Panc1 (cell line): Measurements from ENCODE around the gene NGEF. TPM values are rescaled to one million over a fixed set of nuclear protein-coding genes. Genes with fewer than 3 reads are reported as not detected.

ENCODE experiments used
- ATAC-seq: fragments of 200-7000 bp; cut with Tn5 transposase; 2 replicates; pipeline ENCODE4 v1.9.1; 2020; ENCODE audit warnings: mild to moderate bottlenecking, moderate library complexity
- BruUV-seq: library from RNA; stranded (reverse); fragments of 400-500 nt; replicated peaks from 2 replicates; lab custom pipeline; 2021; lab: Mats Ljungman, UMichigan
- CTCF ChIA-PET: fragments of 300-600 bp; sonication (Branson Sonifier 250); formaldehyde crosslinking; loops from one replicate; lab custom pipeline; 2022; ENCODE audit warnings: antibody characterized with exemption; lab: Charles Lee
- POLR2A ChIA-PET: fragments of 300-600 bp; sonication (Branson Sonifier 250); formaldehyde crosslinking; loops from one replicate; lab custom pipeline; 2022; ENCODE audit warnings: antibody characterized with exemption; lab: Charles Lee
- DNase-seq: peaks from one replicate; pipeline ENCODE4 v3.0.0-alpha.2; 2010; ENCODE audit warnings: low read depth, low spot score
- H3K27ac ChIP-seq: 2 replicates; pipeline ENCODE4 v1.5.1; 2011; ENCODE audit warnings: mild to moderate bottlenecking, low read length, inconsistent platforms
- H3K27me3 ChIP-seq: fragments of 200-500 bp; sonication (Bioruptor generic); 2 replicates; pipeline ENCODE4 v1.6.0; 2014; ENCODE audit warnings: low read length, inconsistent platforms; ENCODE audit not compliant: control insufficient read depth, insufficient read depth
- H3K36me3 ChIP-seq: fragments of 200-500 bp; sonication (Bioruptor generic); 2 replicates; pipeline ENCODE4 v1.5.1; 2014; ENCODE audit warnings: inconsistent platforms, mild to moderate bottlenecking, low read length, moderate library complexity; ENCODE audit not compliant: control insufficient read depth, insufficient read depth
- H3K4me1 ChIP-seq: 2 replicates; pipeline ENCODE4 v1.5.1; 2011; ENCODE audit warnings: inconsistent platforms, mild to moderate bottlenecking, low read length, moderate library complexity; ENCODE audit not compliant: control insufficient read depth, insufficient read depth
- H3K4me3 ChIP-seq, 2 experiments: 2 replicates each; pipeline ENCODE4 v1.5.1; 2011 to 2012; ENCODE audit warnings: low read depth in 2 of 2, low read length in 2 of 2, mild to moderate bottlenecking in 2 of 2, inconsistent platforms in 1 of 2, moderate library complexity in 1 of 2
- H3K9me3 ChIP-seq: fragments of 200-500 bp; sonication (Bioruptor generic); 2 replicates; pipeline ENCODE4 v1.5.1; 2014; ENCODE audit warnings: low read depth, mild to moderate bottlenecking, inconsistent platforms, low read length, moderate library complexity; ENCODE audit not compliant: control insufficient read depth, insufficient read depth
- CTCF ChIP-seq: fragments of 450-650 bp; IDR thresholded peaks from 2 replicates; pipeline ENCODE4 v1.5.1; 2017; ENCODE audit warnings: mild to moderate bottlenecking
- POLR2AphosphoS5 ChIP-seq: IDR thresholded peaks from 2 replicates; pipeline ENCODE4 v1.6.1; 2012; ENCODE audit warnings: mild to moderate bottlenecking, low read depth, low read length, moderate library complexity
- REST ChIP-seq, 2 experiments: IDR thresholded peaks; 2 replicates each; pipeline ENCODE4 v1.6.1; 2011 to 2012; ENCODE audit warnings: low read depth in 2 of 2, control low read depth in 1 of 2, low read length in 1 of 2, mild to moderate bottlenecking in 1 of 2, moderate library complexity in 1 of 2; ENCODE audit not compliant: insufficient read depth in 1 of 2
- SIN3A ChIP-seq: IDR thresholded peaks from 2 replicates; pipeline ENCODE4 v1.6.1; 2012; ENCODE audit warnings: low read depth, mild to moderate bottlenecking, low read length, moderate library complexity, borderline replicate concordance; ENCODE audit not compliant: insufficient read depth
- TCF7L2 ChIP-seq: IDR thresholded peaks from 2 replicates; pipeline ENCODE4 v1.6.1; 2011; ENCODE audit warnings: mild to moderate bottlenecking, low read depth, low read length, inconsistent platforms
- in situ Hi-C: cut with HindIII; loops from 2 replicates; pipeline ENCODE4 v1.10.0; 2016; ENCODE audit warnings: low sequenced_read_pairs, low pct_unique_long_range_greater_than_20kb
- intact Hi-C: fragments of 100-400 bp; cut with micrococcal nuclease; formaldehyde crosslinking; loops from one replicate; pipeline ENCODE4 v1.10.0; 2022; ENCODE audit not compliant: unreplicated experiment
- total RNA-seq: library from RNA; stranded (reverse); gene quantifications from one replicate; pipeline ENCODE4 v1.2.1, GENCODE V29; 2021; ENCODE audit not compliant: unreplicated experiment

The NGEF gene
- total RNA-seq, 1 experiment from 2014 or later: 17.8 TPM

- BruUV-seq: no TSS peak
- DNase-seq (no peak), ATAC-seq (no peak)
- intact Hi-C loops: no loop called here
- POLR2A ChIA-PET: no interaction called here
- Histone ChIP-seq H3K4me1 (0 out of 2 replicates have a peak, but pooled peaks cover 5% of the 10 kb centered on the region), H3K4me3 (no peak overlapping the region), H3K27ac (no peak overlapping the region), H3K9me3 (no peaks in the 10 kb centered on the region), H3K27me3 (no peaks in the 10 kb centered on the region), H3K36me3 (no peaks in the 10 kb centered on the region)
- CTCF ChIA-PET: interaction anchor here (0.6 kb wide), 1 partner anchor 519 kb away, joined by 5 read pairs; no protein-coding TSS in a partner anchor
- TF ChIP-seq REST (IDR thresholded peaks at IDR 0.05; ENCODE audit: insufficient read depth in 1 of 2, low read depth in 2 of 2, low read length in 1 of 2): no peak
- no peak for TF ChIP-seq SIN3A
- no peak for TF ChIP-seq POLR2AphosphoS5
- TF ChIP-seq CTCF: no peak
- TF ChIP-seq TCF7L2: no peak
- in situ Hi-C loops: no loop called here
These were observed 38.4 kb upstream of the NGEF start for GRCh38 chr2:233051241-233052149.

- DNase-seq: no peak
These were observed 36.2 kb upstream of the NGEF start for GRCh38 chr2:233049194-233049761.

More at GRCh38 chr2:233049194-233049761, 36.2 kb upstream of the NGEF start:
- no peak overlapping the region for H3K27ac ChIP-seq
- peak; percentile 37 for ATAC-seq
- BruUV-seq: no TSS peak
- ChIA-PET CTCF (no interaction called here), POLR2A (no interaction called here)
- no peaks in the 10 kb centered on the region for H3K9me3 ChIP-seq
- no peaks in the 10 kb centered on the region for H3K27me3 ChIP-seq
- 0 out of 2 replicates have a peak, but pooled peaks cover 5% of the 10 kb centered on the region for H3K4me1 ChIP-seq
- in situ Hi-C loops (no loop called here), intact Hi-C loops (no loop called here)
- H3K4me3 ChIP-seq: no peak overlapping the region
- no peak for TF ChIP-seq REST (IDR thresholded peaks at IDR 0.05; ENCODE audit: insufficient read depth in 1 of 2, low read depth in 2 of 2, low read length in 1 of 2)
- TF ChIP-seq POLR2AphosphoS5: no peak
- no peak for TF ChIP-seq TCF7L2
- no peak for TF ChIP-seq SIN3A
- no peak for TF ChIP-seq CTCF
- H3K36me3 ChIP-seq: no peaks in the 10 kb centered on the region
